Fibroblast of the aortic adventitia (primary cell): Measurements from ENCODE around the gene BPIFB6. TPM values are rescaled to one million over a fixed set of nuclear protein-coding genes. Genes with fewer than 3 reads are reported as not detected.

Experiments
- DNase-seq: peaks from one replicate; pipeline ENCODE4 v3.0.0-alpha.2; 2010; ENCODE audit warnings: low read depth
- H3K4me3 ChIP-seq: 2 replicates; pipeline ENCODE4 v1.5.1; 2011; ENCODE audit warnings: low read depth, mild to moderate bottlenecking, control low read depth, low read length, moderate library complexity
- total RNA-seq: library from RNA; depleted of rRNA; stranded (reverse); fragments of >200 nt; gene quantifications from 2 replicates; pipeline ENCODE4 v1.2.3, GENCODE V29; 2012; ENCODE audit warnings: low replicate concordance
- TF ChIP-seq, protein P1 (sequence below): IDR thresholded peaks from 2 replicates; pipeline ENCODE4 v1.5.1; 2011; ENCODE audit warnings: mild to moderate bottlenecking, low read length, control low read depth, inconsistent platforms; ENCODE audit not compliant: insufficient read depth

The BPIFB6 gene
- total RNA-seq, 1 donor: not detected

DNA sequence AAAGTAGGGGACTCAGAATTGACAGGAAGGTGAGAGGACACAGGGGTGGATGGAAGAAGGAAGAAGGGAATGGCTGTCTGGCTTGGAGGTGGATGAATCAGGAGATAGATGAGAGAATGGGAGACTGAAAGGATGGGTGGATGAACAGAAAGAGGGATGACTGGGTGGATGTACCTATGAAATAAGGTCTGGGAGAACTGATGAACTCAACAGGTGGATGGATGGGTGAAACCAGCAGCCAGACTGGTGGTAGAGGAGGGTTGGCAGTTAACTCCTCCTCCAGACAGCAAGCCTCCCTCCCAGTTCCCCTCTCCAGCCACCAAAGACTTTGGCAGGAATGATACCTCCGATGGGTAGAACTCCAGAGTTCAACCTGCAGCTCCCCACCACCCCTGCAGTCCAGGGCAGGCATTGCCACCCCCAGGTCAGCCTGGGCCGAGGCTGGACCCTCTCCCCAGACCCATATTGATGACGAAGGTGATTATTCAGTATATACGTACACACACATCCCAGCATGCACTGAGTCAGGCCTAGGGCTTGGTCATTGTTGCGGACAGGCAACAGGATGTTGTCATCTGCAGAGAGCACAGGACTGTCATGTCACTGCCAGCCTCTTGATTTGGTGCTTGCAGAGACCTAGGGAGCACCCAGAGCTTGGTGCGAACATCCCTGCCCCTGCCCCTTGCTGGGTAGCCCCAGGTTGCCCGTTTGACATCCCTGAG is 29.2 kb upstream of the BPIFB6 start:
- H3K4me3 ChIP-seq: no peak overlapping the region
- no peak for DNase-seq
- TF ChIP-seq, protein P1, sequence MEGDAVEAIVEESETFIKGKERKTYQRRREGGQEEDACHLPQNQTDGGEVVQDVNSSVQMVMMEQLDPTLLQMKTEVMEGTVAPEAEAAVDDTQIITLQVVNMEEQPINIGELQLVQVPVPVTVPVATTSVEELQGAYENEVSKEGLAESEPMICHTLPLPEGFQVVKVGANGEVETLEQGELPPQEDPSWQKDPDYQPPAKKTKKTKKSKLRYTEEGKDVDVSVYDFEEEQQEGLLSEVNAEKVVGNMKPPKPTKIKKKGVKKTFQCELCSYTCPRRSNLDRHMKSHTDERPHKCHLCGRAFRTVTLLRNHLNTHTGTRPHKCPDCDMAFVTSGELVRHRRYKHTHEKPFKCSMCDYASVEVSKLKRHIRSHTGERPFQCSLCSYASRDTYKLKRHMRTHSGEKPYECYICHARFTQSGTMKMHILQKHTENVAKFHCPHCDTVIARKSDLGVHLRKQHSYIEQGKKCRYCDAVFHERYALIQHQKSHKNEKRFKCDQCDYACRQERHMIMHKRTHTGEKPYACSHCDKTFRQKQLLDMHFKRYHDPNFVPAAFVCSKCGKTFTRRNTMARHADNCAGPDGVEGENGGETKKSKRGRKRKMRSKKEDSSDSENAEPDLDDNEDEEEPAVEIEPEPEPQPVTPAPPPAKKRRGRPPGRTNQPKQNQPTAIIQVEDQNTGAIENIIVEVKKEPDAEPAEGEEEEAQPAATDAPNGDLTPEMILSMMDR: no peak

DNA sequence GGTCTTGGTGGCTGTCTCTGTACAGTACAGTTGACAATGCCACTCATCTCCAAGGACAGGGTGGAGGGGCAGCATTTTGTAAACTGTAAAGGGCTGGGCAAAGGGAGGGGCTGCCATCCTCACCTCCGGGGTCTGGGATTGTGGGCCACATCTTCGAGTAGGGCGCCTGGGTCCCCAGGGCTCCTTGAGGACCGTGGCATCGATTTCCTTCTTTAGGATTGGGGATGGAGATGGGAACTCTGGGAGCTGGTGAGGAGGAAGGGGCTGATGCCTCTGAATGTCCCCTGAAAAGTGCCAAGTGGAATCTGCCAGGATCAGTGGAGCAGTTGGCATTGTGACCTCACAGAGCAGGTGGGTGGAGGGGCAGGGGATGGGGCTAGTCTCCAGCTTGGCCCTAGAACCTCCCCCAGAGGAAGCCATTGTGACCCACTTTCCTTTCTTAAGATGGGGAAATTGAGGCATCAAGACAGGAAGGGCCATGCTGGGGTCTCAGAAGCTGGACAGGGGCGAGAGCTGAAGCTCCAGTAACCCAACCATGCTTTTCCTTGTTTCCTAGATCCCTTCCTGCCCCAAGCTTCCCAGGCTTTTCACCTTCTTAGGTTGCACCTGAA is 27.2 kb upstream of the BPIFB6 start, which contains the start of gene SUN5:
Gene SUN5, minus strand, starts transcription at position 293 of the 611 bp plus-strand sequence. Its CDS starts 93 bp downstream, at position 200.
- DNase-seq: no peak
- no peak within 1 kb of the TSS for H3K4me3 ChIP-seq
- TF ChIP-seq, protein P1: no peak

DNA sequence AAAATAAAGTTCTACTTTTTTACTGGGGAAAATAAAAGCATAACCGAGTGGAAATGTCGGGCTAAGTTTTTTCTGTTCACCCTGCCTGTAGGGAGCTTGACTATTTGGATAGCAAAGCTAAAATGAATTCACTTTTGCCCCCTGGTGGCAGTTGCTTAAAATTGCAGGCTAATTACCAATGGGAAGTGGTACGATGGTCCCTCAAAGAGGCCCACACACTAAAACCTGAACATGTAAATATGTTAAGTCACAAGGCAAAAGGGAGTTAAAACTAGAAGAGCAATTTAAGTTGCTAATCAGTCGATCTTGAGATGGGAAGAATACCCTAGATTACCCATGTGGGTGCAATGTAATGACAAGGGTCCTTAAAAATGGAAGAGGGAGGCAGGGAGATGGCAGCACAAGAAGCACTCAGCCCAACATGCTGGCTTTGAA is 26.3 kb upstream of the BPIFB6 start:
- TF ChIP-seq, protein P1: peak; percentile 36
- DNase-seq: no peak
- H3K4me3 ChIP-seq: no peak overlapping the region

DNA sequence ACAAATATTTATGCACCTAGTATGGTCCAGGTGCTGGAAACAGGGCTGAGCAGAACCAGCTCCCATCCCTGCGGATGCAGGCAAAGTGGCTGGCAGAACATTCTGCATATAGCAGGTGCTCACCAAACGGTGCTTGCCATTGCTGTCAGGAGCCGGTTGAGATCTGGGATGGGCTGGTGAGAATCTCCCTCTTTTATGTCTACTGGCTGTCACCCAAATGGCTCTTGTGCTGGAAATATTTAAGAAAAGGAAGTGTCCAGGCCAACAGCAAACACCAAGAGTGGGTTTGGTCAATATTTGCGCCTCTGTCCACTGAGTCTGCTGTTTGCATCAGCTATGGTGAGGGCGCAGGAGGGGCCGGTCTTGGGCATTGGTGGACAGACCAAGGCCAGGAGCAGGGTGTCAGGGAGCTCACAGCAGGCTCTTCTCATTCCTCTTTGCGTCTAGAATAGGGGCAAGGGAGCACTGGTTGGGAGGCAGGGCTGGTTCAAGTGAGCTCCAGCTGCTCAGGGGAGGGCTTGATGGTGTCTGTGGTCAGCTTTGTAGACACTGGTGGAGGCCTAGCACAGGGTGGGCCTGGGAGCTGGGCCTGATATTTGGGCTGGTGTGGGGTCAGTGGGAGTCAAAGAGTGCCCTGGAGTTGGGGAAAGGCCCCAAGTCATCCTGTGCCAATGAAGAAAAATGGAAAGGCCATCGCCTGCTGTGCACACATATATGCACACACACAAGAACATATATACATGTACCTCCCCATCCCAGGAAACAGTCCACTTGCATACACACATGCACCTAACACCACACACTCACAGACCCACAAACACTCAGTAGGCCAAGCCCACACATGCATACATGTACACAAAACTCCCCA is 25.3 kb upstream of the BPIFB6 start:
- DNase-seq: no peak
- H3K4me3 ChIP-seq: no peak overlapping the region
- TF ChIP-seq, protein P1: no peak

DNA sequence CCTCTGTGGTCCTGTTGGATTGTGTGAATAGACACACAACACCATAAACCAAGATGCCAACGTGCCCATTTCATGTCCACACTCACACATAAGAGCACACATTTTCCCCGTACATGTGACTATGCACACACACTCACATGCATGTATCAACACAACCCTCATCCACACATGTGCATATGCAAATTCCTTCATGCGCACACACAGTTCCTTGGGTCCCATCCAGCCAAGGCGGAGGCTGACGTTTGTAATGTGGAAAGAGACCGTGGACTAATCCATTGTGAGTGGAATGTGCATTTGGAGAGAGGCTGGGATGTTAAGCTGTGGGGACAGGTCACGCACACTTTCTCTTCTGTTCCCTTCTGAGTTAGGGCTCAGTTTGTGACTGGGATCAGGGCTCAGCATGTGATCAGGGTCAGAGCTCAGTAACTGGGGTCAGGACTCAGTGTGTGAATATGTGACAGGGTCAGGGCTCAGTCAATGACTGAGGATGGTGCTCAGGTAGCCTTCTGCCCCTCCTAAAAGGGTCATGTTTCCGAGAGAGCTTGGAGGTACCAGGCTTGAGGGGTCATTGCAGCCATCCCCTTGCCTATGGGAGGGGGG is 24.6 kb upstream of the BPIFB6 start:
- no peak for DNase-seq
- TF ChIP-seq, protein P1: no peak
- H3K4me3 ChIP-seq: no peak overlapping the region
